K562 (cell line): ENCODE data around the gene XBP1. TPM values are rescaled to one million over a fixed set of nuclear protein-coding genes. Genes with fewer than 3 reads are reported as not detected.
A peak's percentile ranks its signal among the peaks of the same experiment; 100 is the strongest.

ENCODE experiments used
- CBFB ChIP-seq: sonication (generic); formaldehyde crosslinking; IDR thresholded peaks from 2 replicates; pipeline ENCODE4 v1.4.0; 2020; ENCODE audit warnings: mild to moderate bottlenecking, missing genetic modification reagents
- CBX3 ChIP-seq, 2 experiments: IDR thresholded peaks; 1 replicate in 1 of 2; 2 replicates in 1 of 2; pipeline ENCODE4 v1.6.1; 2012; ENCODE audit warnings: inconsistent platforms in 2 of 2, low read length in 2 of 2, borderline replicate concordance in 1 of 2, control low read depth in 1 of 2
- CCNT2 ChIP-seq: IDR thresholded peaks from 2 replicates; pipeline ENCODE4 v1.6.1; 2011; ENCODE audit warnings: borderline replicate concordance, low read depth, mild to moderate bottlenecking, moderate library complexity, mixed read lengths, low read length; ENCODE audit not compliant: insufficient read length; ENCODE audit errors: extremely low read depth
- ETV1 ChIP-seq: fragments of 450-650 bp; conservative IDR thresholded peaks from 2 replicates; pipeline ENCODE4 v1.6.1; 2016; ENCODE audit warnings: missing genetic modification characterization, control low read depth, low read depth, missing compliant biosample characterization
- FUS ChIP-seq: fragments of 200-400 bp; formaldehyde crosslinking; optimal IDR thresholded peaks from 2 replicates; pipeline ENCODE3; 2017; ENCODE audit warnings: low read depth, low read length
- MYBL2 ChIP-seq, 2 experiments: fragments of 450-650 bp in 1 of 2; sonication (generic) in 1 of 2; formaldehyde crosslinking in 1 of 2; IDR thresholded peaks; 2 replicates each; pipeline versions ENCODE4 v1.6.1 to v1.8.1; 2017 to 2022; ENCODE audit warnings: borderline replicate concordance in 1 of 2, inconsistent platforms in 1 of 2, low read depth in 1 of 2, mild to moderate bottlenecking in 1 of 2, missing genetic modification reagents in 1 of 2, moderate library complexity in 1 of 2
- NCOA2 ChIP-seq, 2 experiments: fragments of 450-650 bp; IDR thresholded peaks; 2 replicates each; pipeline ENCODE4 v1.6.1; 2018; ENCODE audit warnings: mild to moderate bottlenecking in 2 of 2, moderate library complexity in 1 of 2; ENCODE audit not compliant: partially characterized antibody in 2 of 2
- NR2C2 ChIP-seq, 2 experiments: fragments of 200-800 bp in 1 of 2; sonication (Bioruptor generic) in 1 of 2; sonication (generic) in 1 of 2; formaldehyde crosslinking in 1 of 2; IDR thresholded peaks; 2 replicates each; pipeline versions ENCODE4 v1.6.1 to v1.8.0; 2016 to 2022; ENCODE audit warnings: mild to moderate bottlenecking in 1 of 2, missing compliant biosample characterization in 1 of 2, missing genetic modification characterization in 1 of 2, missing genetic modification reagents in 1 of 2
- POLR2H ChIP-seq: IDR thresholded peaks from 2 replicates; pipeline ENCODE4 v1.6.1; 2016; ENCODE audit warnings: missing genetic modification characterization, low read depth, mild to moderate bottlenecking, control low read depth, missing compliant biosample characterization, moderate library complexity
- PRPF4 ChIP-seq: fragments of 200-400 bp; formaldehyde crosslinking; IDR thresholded peaks from one replicate; pipeline ENCODE4 v1.6.1; 2017; ENCODE audit warnings: low read length, low read depth, mild to moderate bottlenecking; ENCODE audit not compliant: insufficient read depth, poor library complexity, severe bottlenecking
- RBM22 ChIP-seq: fragments of 200-400 bp; formaldehyde crosslinking; IDR thresholded peaks from 2 replicates; pipeline ENCODE4 v1.6.1; 2018; ENCODE audit warnings: low read length, low read depth; ENCODE audit not compliant: poor library complexity, severe bottlenecking
- SIN3A ChIP-seq, 2 experiments: fragments of 150-350 bp in 1 of 2; IDR thresholded peaks; 2 replicates each; pipeline ENCODE4 v1.6.1; 2011 to 2016; ENCODE audit warnings: borderline replicate concordance in 2 of 2, low read depth in 2 of 2, low read length in 2 of 2, mild to moderate bottlenecking in 2 of 2, moderate library complexity in 2 of 2; ENCODE audit not compliant: control insufficient read depth in 1 of 2
- SMARCA4 ChIP-seq: fragments of 450-650 bp; IDR thresholded peaks from 2 replicates; pipeline ENCODE4 v1.6.1; 2016
- SPI1 ChIP-seq: IDR thresholded peaks from 2 replicates; pipeline ENCODE4 v1.6.1; 2011; ENCODE audit warnings: low read depth, low read length, control low read depth, borderline replicate concordance
- ZNF668 ChIP-seq: fragments of 250-450 bp; sonication (Bioruptor Pico); IDR thresholded peaks from 2 replicates; pipeline ENCODE4 v1.8.0; 2022; ENCODE audit warnings: mild to moderate bottlenecking, inconsistent platforms
- polyA plus RNA-seq, 8 experiments: library from polyadenylated mRNA; depleted of rRNA in 4 of 8; stranded (reverse) in 5 of 8; unstranded in 3 of 8; fragments of >200 nt; fragmentation: Nextera tagmentation in 2 of 8; fragmentation: Illumina TruSeq in 1 of 8; extraction: Ambion mirVana in 2 of 8; extraction: Trizol in 1 of 8; gene quantifications; 2 replicates each; pipeline versions ENCODE4 v1.2.1 to v1.2.3, GENCODE V29; 2011 to 2014; ENCODE audit warnings: inconsistent platforms in 1 of 8, missing spikeins in 1 of 8
- total RNA-seq, 7 experiments: library from RNA; depleted of rRNA in 6 of 7; stranded (reverse); fragments of >200 nt in 6 of 7; fragmentation: Illumina TruSeq in 2 of 7; extraction: Trizol in 2 of 7; gene quantifications; 2 replicates each; pipeline versions ENCODE4 v1.2.1 to v1.2.3, GENCODE V29; 2011 to 2021; ENCODE audit warnings: low replicate concordance in 1 of 7
- TF ChIP-seq, protein P1 (sequence below): fragments of 250-450 bp; sonication (Bioruptor Pico); IDR thresholded peaks from 2 replicates; pipeline ENCODE4 v1.8.0; 2021; ENCODE audit warnings: borderline replicate concordance, mild to moderate bottlenecking, moderate library complexity; ENCODE audit not compliant: poor library complexity, severe bottlenecking
- TF ChIP-seq, protein P2 (sequence below), 2 experiments: fragments of 450-650 bp in 1 of 2; sonication (generic) in 1 of 2; formaldehyde crosslinking in 1 of 2; IDR thresholded peaks in 1 of 2; conservative IDR thresholded peaks in 1 of 2; 2 replicates each; pipeline versions ENCODE4 v1.6.1 to v1.8.1; 2016 to 2023; ENCODE audit warnings: mild to moderate bottlenecking in 2 of 2, moderate library complexity in 2 of 2, inconsistent platforms in 1 of 2, missing genetic modification reagents in 1 of 2
- TF ChIP-seq, protein P3 (sequence below): sonication (generic); formaldehyde crosslinking; IDR thresholded peaks from 2 replicates; pipeline ENCODE4 v1.8.1; 2023; ENCODE audit warnings: mild to moderate bottlenecking, missing genetic modification reagents, moderate library complexity
- TF ChIP-seq, protein P4 (sequence below): fragments of 250-450 bp; sonication (Bioruptor Pico); IDR thresholded peaks from 2 replicates; pipeline ENCODE4 v1.4.0; 2020; ENCODE audit warnings: mild to moderate bottlenecking

The XBP1 gene
- total and polyA plus RNA-seq, 9 of the 15 experiments (the other 6 are each of a cell fraction or from before 2014, with no cell fraction given), result 25.0 to 218 (median 94.6) TPM

DNA sequence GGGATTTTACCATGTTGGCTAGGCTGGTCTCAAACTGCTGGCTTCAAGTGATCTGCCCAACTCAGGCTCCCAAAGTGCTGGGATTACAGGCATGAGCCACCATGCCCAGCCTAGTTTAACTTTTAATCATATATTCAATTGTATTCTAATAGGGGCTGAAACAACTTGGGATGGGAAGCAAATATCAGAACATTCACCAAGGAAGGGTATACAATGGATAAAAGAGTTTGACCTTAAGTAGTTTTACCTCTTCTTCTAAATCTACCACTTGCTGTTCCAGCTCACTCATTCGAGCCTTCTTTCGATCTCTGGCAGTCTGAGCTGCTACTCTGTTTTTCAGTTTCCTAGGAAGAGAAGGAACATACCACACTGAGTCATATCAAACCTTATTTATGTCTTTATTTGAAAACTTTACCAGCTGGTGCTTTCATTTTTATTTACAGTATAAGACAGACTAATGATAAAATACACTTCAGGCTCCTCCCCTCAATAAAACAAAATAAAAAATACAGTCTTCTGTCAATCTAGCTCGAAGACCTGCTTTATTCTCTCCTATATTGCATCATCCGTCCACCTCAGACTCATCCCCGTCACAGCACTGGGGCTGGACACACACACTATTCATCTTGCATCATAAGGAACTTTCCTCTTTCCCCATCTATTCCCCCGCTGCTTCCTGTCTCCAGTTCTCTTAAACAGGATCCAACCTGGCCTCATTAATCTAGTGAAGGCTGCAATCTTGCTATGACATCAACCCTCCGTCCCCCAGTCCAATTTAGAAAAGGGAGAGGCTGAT is 1.4 kb downstream of the XBP1 start (continued):
- TF ChIP-seq, protein P1, sequence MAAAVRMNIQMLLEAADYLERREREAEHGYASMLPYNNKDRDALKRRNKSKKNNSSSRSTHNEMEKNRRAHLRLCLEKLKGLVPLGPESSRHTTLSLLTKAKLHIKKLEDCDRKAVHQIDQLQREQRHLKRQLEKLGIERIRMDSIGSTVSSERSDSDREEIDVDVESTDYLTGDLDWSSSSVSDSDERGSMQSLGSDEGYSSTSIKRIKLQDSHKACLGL, result no peak
- TF ChIP-seq CCNT2 (no peak), NCOA2 (IDR thresholded peaks at IDR 0.05; ENCODE audit: partially characterized antibody in 2 of 2) (no peak), ZNF668 (CRISPR knock-in tag) (no peak), RBM22 (peak; percentile 48), PRPF4 (no peak), FUS (no peak), SIN3A (IDR thresholded peaks at IDR 0.05; ENCODE audit: borderline replicate concordance in 2 of 2, control insufficient read depth in 1 of 2, low read depth in 2 of 2, low read length in 2 of 2) (0 out of 4 replicates have a peak, but pooled peaks of 1 of the 2 experiments have one; percentile 10), POLR2H (tag) (peak; percentile 74), SMARCA4 (peak; percentile 37; the same call in 1 of the 2 replicates), CBX3 (IDR thresholded peaks at IDR 0.05; ENCODE audit: borderline replicate concordance in 1 of 2, low read length in 2 of 2) (no peak), MYBL2 (IDR thresholded peaks at IDR 0.05; ENCODE audit: low read depth) (no peak), MYBL2 (CRISPR knock-in tag; IDR thresholded peaks at IDR 0.05; ENCODE audit: borderline replicate concordance) (no peak), CBFB (CRISPR knock-in tag) (no peak), SPI1 (no peak), ETV1 (tag) (peak; percentile 57), NR2C2 (CRISPR knock-in tag; IDR thresholded peaks at IDR 0.05) (no peak), NR2C2 (tag; IDR thresholded peaks at IDR 0.05) (no peak)
- TF ChIP-seq, protein P2, sequence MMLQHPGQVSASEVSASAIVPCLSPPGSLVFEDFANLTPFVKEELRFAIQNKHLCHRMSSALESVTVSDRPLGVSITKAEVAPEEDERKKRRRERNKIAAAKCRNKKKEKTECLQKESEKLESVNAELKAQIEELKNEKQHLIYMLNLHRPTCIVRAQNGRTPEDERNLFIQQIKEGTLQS (IDR thresholded peaks at IDR 0.05), result peak; percentile 98
- TF ChIP-seq, protein P2 (CRISPR knock-in tag; conservative IDR thresholded peaks at IDR 0.05), result no peak
- TF ChIP-seq, protein P3, sequence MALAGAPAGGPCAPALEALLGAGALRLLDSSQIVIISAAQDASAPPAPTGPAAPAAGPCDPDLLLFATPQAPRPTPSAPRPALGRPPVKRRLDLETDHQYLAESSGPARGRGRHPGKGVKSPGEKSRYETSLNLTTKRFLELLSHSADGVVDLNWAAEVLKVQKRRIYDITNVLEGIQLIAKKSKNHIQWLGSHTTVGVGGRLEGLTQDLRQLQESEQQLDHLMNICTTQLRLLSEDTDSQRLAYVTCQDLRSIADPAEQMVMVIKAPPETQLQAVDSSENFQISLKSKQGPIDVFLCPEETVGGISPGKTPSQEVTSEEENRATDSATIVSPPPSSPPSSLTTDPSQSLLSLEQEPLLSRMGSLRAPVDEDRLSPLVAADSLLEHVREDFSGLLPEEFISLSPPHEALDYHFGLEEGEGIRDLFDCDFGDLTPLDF, result no peak
- TF ChIP-seq, protein P4, sequence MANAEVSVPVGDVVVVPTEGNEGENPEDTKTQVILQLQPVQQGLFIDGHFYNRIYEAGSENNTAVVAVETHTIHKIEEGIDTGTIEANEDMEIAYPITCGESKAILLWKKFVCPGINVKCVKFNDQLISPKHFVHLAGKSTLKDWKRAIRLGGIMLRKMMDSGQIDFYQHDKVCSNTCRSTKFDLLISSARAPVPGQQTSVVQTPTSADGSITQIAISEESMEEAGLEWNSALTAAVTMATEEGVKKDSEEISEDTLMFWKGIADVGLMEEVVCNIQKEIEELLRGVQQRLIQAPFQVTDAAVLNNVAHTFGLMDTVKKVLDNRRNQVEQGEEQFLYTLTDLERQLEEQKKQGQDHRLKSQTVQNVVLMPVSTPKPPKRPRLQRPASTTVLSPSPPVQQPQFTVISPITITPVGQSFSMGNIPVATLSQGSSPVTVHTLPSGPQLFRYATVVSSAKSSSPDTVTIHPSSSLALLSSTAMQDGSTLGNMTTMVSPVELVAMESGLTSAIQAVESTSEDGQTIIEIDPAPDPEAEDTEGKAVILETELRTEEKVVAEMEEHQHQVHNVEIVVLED (CRISPR knock-in tag), result no peak
